SH-SY5Y (cell line): ENCODE measurements around the gene LRRC15.

Experiments used
- GATA2 ChIP-seq: IDR thresholded peaks from 2 replicates; pipeline ENCODE4 v1.6.1; 2011; ENCODE audit warnings: mild to moderate bottlenecking, low read depth, low read length
- GATA3 ChIP-seq: IDR thresholded peaks from 2 replicates; pipeline ENCODE4 v1.6.1; 2011; ENCODE audit warnings: low read depth, mild to moderate bottlenecking, low read length, moderate library complexity

GRCh38 chr3:194326192-194326967 is 43.2 kb downstream of the LRRC15 start:
- TF ChIP-seq GATA3 (no peak), GATA2 (peak; percentile 21; the same call in 1 of the 2 replicates)
